Kidney (tissue), 14 donors: ENCODE results near the gene PGP. TPM values are rescaled to one million over a fixed set of nuclear protein-coding genes. Genes with fewer than 3 reads are reported as not detected.
"Not testable (repeated sequence)": the region's sequence is repeated elsewhere in the genome, so short reads cannot be mapped to it uniquely, and the experiment has no call there.

Experiments
- DNase-seq, 5 donors: peaks; one replicate each; pipeline ENCODE4 v3.0.0-alpha.2; 2013 to 2020
- FAIRE-seq: peaks from 2 replicates; lab custom pipeline; 2012; peaks lifted over from hg19 to GRCh38; lab: Jason Lieb, UNC
- H3K27ac ChIP-seq, 2 donors: one replicate each; pipeline ENCODE4 v1.7.0; 2013; ENCODE audit warnings: low read depth in 2 of 2, low read length in 2 of 2, inconsistent platforms in 1 of 2
- H3K27me3 ChIP-seq: one replicate; pipeline ENCODE4 v1.7.1; 2013; ENCODE audit warnings: low read length, inconsistent platforms; ENCODE audit not compliant: control insufficient read depth, insufficient read depth
- H3K36me3 ChIP-seq, 3 donors: one replicate each; pipeline versions ENCODE4 v1.7.0 to v1.7.1; 2013; ENCODE audit warnings: low read length in 3 of 3, control low read depth in 1 of 3, inconsistent platforms in 1 of 3; ENCODE audit not compliant: insufficient read depth in 3 of 3, control insufficient read depth in 2 of 3
- H3K4me1 ChIP-seq, 3 donors: one replicate each; pipeline versions ENCODE4 v1.7.0 to v1.7.1; 2013; ENCODE audit warnings: low read length in 3 of 3, inconsistent platforms in 1 of 3, low read depth in 1 of 3; ENCODE audit not compliant: control insufficient read depth in 2 of 3, insufficient read depth in 2 of 3
- H3K4me3 ChIP-seq, 3 donors: one replicate each; pipeline versions ENCODE4 v1.7.0 to v1.8.1; 2013; ENCODE audit warnings: low read length in 3 of 3, control low read depth in 1 of 3, inconsistent platforms in 1 of 3
- H3K9ac ChIP-seq, 3 donors: one replicate each; pipeline versions ENCODE4 v1.7.0 to v1.7.1; 2013; ENCODE audit warnings: low read length in 3 of 3, control low read depth in 1 of 3, inconsistent platforms in 1 of 3
- H3K9me3 ChIP-seq, 3 donors: one replicate each; pipeline versions ENCODE4 v1.7.0 to v1.7.1; 2013; ENCODE audit warnings: low read length in 3 of 3, control low read depth in 1 of 3, inconsistent platforms in 1 of 3; ENCODE audit not compliant: control insufficient read depth in 2 of 3, insufficient read depth in 1 of 3
- CTCF ChIP-seq: IDR thresholded peaks from 3 replicates; pipeline ENCODE4 v1.5.1; 2012; ENCODE audit warnings: mild to moderate bottlenecking, moderate library complexity, borderline replicate concordance; ENCODE audit not compliant: insufficient read depth; ENCODE audit errors: extremely low read depth
- intact Hi-C: fragments of 100-400 bp; cut with DNase I; formaldehyde crosslinking; loops from one replicate; pipeline ENCODE4 v1.11.1; 2022
- polyA plus RNA-seq: library from polyadenylated mRNA; stranded (reverse); fragments of 350-450 nt; fragmentation: Illumina TruSeq; extraction: RNeasy Lipid Tissue Mini Kit (QIAGEN cat#74804); gene quantifications from one replicate; pipeline ENCODE4 v1.2.3, GENCODE V29; 2014; ENCODE audit warnings: low read depth, low replicate concordance; ENCODE audit not compliant: insufficient read depth
- total RNA-seq: library from RNA; stranded (reverse); fragmentation: NEBNext Ultra II Directional; extraction: Animal tissue kit (Norgen Biotek cat#: 25700); gene quantifications from one replicate; pipeline ENCODE4 v1.2.1, GENCODE V29; 2021
- donor health status: control.
- donor health status: control.
- donor health status: control.
- donor health status: control.
- donor health status: control.
- donor health status: DM: yes; HTN: yes; CAD: no.
- donor health status: Normal renal cell carcinoma (clear cell type).

PGP gene
- total and polyA plus RNA-seq, 2 donors from 2014 or later, result 13.5 to 21.2 TPM

GRCh38 chr16:2243031-2243528, 28.4 kb upstream of the PGP start:
- no peak overlapping the region for H3K4me3 ChIP-seq
- no peaks in the 10 kb centered on the region for H3K4me1 ChIP-seq
- H3K9me3 ChIP-seq, result no peaks in the 10 kb centered on the region
- DNase-seq, result peak in 1 of 5 donors; percentile 73
- H3K27ac ChIP-seq, result no peak overlapping the region
- intact Hi-C loops, result no loop called here
- FAIRE-seq, result no peak
- H3K27me3 ChIP-seq, result no peaks in the 10 kb centered on the region
- H3K9ac ChIP-seq, result no peak overlapping the region
- no peak for TF ChIP-seq CTCF
- peaks cover 0 to 40% (median 15%) of the 10 kb centered on the region in 3 donors for H3K36me3 ChIP-seq

GRCh38 chr16:2242598-2242997, 28.0 kb upstream of the PGP start:
- TF ChIP-seq CTCF, result no peak
- H3K9me3 ChIP-seq, result no peaks in the 10 kb centered on the region
- H3K27me3 ChIP-seq, result no peaks in the 10 kb centered on the region
- DNase-seq (no peak), FAIRE-seq (no peak)
- H3K36me3 ChIP-seq, result peaks cover 0 to 40% (median 15%) of the 10 kb centered on the region in 3 donors
- no peak overlapping the region for H3K9ac ChIP-seq
- intact Hi-C loops, result no loop called here
- no peaks in the 10 kb centered on the region for H3K4me1 ChIP-seq
- H3K4me3 ChIP-seq, result no peak overlapping the region
- no peak overlapping the region for H3K27ac ChIP-seq

- DNase-seq, FAIRE-seq, H3K4me1 ChIP-seq, H3K9me3 ChIP-seq, H3K4me3 ChIP-seq, intact Hi-C loops, H3K27ac ChIP-seq, H3K27me3 ChIP-seq, H3K9ac ChIP-seq: not testable (repeated sequence)
- peaks cover 0 to 27% (median 12%) of the 10 kb centered on the region in 3 donors for H3K36me3 ChIP-seq
These were observed 25.7 kb upstream of the PGP start for GRCh38 chr16:2240331-2240730.

- H3K4me1 ChIP-seq, result peaks cover 0 to 7% (median 0%) of the 10 kb centered on the region in 3 donors
- TF ChIP-seq CTCF, result no peak
- H3K27ac ChIP-seq, result no peak overlapping the region
- H3K36me3 ChIP-seq, result peaks cover 0 to 19% (median 12%) of the 10 kb centered on the region in 3 donors
- no peaks in the 10 kb centered on the region for H3K9me3 ChIP-seq
- no peaks in the 10 kb centered on the region for H3K27me3 ChIP-seq
- no peak overlapping the region for H3K9ac ChIP-seq
- no peak for FAIRE-seq
- intact Hi-C loops, result no loop called here
- peak in 1 of 5 donors; percentile 57 for DNase-seq
- H3K4me3 ChIP-seq, result no peak overlapping the region
These were observed 24.4 kb upstream of the PGP start for GRCh38 chr16:2238838-2239675.
